ENCODE data around the gene LMAN2L.

GRCh38 chr2:96683972-96684820 is 55.7 kb downstream of the LMAN2L start:
- TF ChIP-seq, protein P1, sequence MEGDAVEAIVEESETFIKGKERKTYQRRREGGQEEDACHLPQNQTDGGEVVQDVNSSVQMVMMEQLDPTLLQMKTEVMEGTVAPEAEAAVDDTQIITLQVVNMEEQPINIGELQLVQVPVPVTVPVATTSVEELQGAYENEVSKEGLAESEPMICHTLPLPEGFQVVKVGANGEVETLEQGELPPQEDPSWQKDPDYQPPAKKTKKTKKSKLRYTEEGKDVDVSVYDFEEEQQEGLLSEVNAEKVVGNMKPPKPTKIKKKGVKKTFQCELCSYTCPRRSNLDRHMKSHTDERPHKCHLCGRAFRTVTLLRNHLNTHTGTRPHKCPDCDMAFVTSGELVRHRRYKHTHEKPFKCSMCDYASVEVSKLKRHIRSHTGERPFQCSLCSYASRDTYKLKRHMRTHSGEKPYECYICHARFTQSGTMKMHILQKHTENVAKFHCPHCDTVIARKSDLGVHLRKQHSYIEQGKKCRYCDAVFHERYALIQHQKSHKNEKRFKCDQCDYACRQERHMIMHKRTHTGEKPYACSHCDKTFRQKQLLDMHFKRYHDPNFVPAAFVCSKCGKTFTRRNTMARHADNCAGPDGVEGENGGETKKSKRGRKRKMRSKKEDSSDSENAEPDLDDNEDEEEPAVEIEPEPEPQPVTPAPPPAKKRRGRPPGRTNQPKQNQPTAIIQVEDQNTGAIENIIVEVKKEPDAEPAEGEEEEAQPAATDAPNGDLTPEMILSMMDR (IDR thresholded peaks at IDR 0.05), result no peak
- TF ChIP-seq EP300 (IDR thresholded peaks at IDR 0.05), result no peak

All from suprapubic skin (tissue), 3 donors.